Hepatocyte (in vitro differentiated cells): ENCODE data around the gene MSANTD1.

ENCODE experiments used
- EZH2 ChIP-seq: fragments of 200-600 bp; sonication (generic); IDR thresholded peaks from 2 replicates; pipeline ENCODE4 v1.6.1; 2016; ENCODE audit warnings: antibody characterized with exemption, mild to moderate bottlenecking, borderline replicate concordance
- TF ChIP-seq, protein P1 (sequence below): fragments of 200-600 bp; sonication (generic); IDR thresholded peaks from 2 replicates; pipeline ENCODE4 v1.5.1; 2016; ENCODE audit warnings: antibody characterized with exemption, mild to moderate bottlenecking; ENCODE audit not compliant: poor library complexity

GRCh38 chr4:3219761-3220475 lies 29.0 kb upstream of the MSANTD1 start:
- TF ChIP-seq, protein P1, sequence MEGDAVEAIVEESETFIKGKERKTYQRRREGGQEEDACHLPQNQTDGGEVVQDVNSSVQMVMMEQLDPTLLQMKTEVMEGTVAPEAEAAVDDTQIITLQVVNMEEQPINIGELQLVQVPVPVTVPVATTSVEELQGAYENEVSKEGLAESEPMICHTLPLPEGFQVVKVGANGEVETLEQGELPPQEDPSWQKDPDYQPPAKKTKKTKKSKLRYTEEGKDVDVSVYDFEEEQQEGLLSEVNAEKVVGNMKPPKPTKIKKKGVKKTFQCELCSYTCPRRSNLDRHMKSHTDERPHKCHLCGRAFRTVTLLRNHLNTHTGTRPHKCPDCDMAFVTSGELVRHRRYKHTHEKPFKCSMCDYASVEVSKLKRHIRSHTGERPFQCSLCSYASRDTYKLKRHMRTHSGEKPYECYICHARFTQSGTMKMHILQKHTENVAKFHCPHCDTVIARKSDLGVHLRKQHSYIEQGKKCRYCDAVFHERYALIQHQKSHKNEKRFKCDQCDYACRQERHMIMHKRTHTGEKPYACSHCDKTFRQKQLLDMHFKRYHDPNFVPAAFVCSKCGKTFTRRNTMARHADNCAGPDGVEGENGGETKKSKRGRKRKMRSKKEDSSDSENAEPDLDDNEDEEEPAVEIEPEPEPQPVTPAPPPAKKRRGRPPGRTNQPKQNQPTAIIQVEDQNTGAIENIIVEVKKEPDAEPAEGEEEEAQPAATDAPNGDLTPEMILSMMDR = no peak
- TF ChIP-seq EZH2 = no peak
